Measurements from ENCODE around the gene TAC4. TPM values are rescaled to one million over a fixed set of nuclear protein-coding genes. Genes with fewer than 3 reads are reported as not detected.

Gene TAC4
- total and polyA plus RNA-seq, 2 experiments from 2014 or later, result not detected

DNA sequence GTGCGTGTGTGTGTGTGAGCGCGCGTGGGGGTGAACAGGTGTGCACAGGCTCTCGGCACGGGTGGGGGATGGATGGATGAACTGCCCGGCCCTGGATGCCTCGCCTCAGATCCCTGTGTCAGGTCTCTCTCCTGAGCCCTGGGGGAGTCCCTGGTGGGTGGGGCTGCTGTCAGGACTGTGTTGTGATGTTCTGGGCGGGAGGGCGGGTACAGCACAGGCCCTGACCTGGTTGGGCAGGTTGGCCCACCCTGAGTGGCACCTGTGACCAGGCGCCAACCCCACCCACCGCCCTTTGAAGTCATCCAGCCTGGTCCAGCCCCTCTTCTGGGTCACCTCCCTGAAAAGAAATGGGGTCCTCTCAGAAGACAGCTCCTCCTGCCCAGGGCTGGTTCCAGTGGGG, 41.6 kb upstream of the TAC4 start:
- Histone ChIP-seq H3K4me3 (no peak overlapping the region), H3K9me3 (ENCODE audit: low read depth) (no peaks in the 10 kb centered on the region), H2AFZ (no peak overlapping the region), H3K4me1 (ENCODE audit: insufficient read depth) (peaks cover 25% of the 10 kb centered on the region), H3K9me2 (replicated peaks; ENCODE audit: insufficient read depth) (no peaks in the 10 kb centered on the region), H4K20me1 (ENCODE audit: insufficient read depth, poor library complexity, severe bottlenecking) (no peaks in the 10 kb centered on the region), H3K27ac (no peak overlapping the region), H3K27me3 (peaks cover 14% of the 10 kb centered on the region), H3K36me3 (replicated peaks; ENCODE audit: insufficient read depth, low read depth) (no peaks in the 10 kb centered on the region), H3K4me2 (no peak overlapping the region), H3K79me2 (no peaks in the 10 kb centered on the region)
- 76% methylated on average over 8 of the region's 12 CpGs for WGBS (ENCODE audit: low lambda C conversion rate, missing lambda C conversion rate)
- TF ChIP-seq, protein P1, sequence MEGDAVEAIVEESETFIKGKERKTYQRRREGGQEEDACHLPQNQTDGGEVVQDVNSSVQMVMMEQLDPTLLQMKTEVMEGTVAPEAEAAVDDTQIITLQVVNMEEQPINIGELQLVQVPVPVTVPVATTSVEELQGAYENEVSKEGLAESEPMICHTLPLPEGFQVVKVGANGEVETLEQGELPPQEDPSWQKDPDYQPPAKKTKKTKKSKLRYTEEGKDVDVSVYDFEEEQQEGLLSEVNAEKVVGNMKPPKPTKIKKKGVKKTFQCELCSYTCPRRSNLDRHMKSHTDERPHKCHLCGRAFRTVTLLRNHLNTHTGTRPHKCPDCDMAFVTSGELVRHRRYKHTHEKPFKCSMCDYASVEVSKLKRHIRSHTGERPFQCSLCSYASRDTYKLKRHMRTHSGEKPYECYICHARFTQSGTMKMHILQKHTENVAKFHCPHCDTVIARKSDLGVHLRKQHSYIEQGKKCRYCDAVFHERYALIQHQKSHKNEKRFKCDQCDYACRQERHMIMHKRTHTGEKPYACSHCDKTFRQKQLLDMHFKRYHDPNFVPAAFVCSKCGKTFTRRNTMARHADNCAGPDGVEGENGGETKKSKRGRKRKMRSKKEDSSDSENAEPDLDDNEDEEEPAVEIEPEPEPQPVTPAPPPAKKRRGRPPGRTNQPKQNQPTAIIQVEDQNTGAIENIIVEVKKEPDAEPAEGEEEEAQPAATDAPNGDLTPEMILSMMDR (IDR thresholded peaks at IDR 0.05; ENCODE audit: poor library complexity), result no peak
- TF ChIP-seq EZH2phosphoT487 (IDR thresholded peaks at IDR 0.05; ENCODE audit: low read depth, severe bottlenecking, unreplicated experiment), result no peak
- TF ChIP-seq EZH2 (IDR thresholded peaks at IDR 0.05; ENCODE audit: borderline replicate concordance), result no peak
- DNase-seq (ENCODE audit: low spot score), result peak; percentile 20

DNA sequence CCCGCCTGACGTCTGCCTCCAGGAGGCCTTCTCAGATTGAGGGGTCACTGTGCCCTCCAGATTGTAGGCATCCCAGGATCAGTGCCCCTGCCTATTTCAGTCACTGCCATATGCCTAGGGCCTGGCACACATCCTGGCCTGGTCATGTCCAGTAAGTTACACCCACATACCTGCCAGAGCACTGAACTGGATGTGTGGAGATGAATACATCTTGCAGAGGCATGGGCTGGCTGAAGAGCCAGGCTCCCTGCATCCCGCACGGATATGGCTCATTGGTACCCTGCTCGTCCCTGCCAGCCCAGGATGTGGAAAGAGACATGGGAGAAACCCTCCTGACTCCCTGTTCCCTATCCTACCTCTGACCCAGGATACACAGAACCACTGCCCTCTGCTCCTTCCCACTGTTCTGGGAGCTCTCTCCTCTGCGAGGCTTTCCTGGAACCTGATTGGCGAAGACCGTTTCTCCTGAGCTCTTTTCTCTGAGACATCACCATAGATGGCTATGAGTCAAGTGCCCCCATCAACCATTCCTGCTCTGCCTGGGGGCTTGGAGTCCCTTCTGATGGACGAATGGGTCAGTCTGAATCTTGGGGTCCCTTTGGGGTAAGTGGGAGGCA, 40.0 kb upstream of the TAC4 start:
- Histone ChIP-seq H3K9me2 (replicated peaks; ENCODE audit: insufficient read depth) (no peaks in the 10 kb centered on the region), H3K4me2 (no peak overlapping the region), H3K79me2 (no peaks in the 10 kb centered on the region), H3K36me3 (replicated peaks; ENCODE audit: insufficient read depth, low read depth) (no peaks in the 10 kb centered on the region), H4K20me1 (ENCODE audit: insufficient read depth, poor library complexity, severe bottlenecking) (no peaks in the 10 kb centered on the region), H3K9me3 (ENCODE audit: low read depth) (no peaks in the 10 kb centered on the region), H3K4me3 (no peak overlapping the region), H3K27ac (peak overlapping the region; percentile 63), H3K4me1 (ENCODE audit: insufficient read depth) (peaks cover 25% of the 10 kb centered on the region), H2AFZ (no peak overlapping the region), H3K27me3 (peaks cover 3% of the 10 kb centered on the region)
- WGBS (ENCODE audit: low lambda C conversion rate, missing lambda C conversion rate), result 84% methylated on average over 9 of the region's 9 CpGs
- DNase-seq (ENCODE audit: low spot score), result no peak
- no peak for TF ChIP-seq EZH2 (IDR thresholded peaks at IDR 0.05; ENCODE audit: borderline replicate concordance)
- TF ChIP-seq EZH2phosphoT487 (IDR thresholded peaks at IDR 0.05; ENCODE audit: low read depth, severe bottlenecking, unreplicated experiment), result no peak
- TF ChIP-seq, protein P1 (IDR thresholded peaks at IDR 0.05; ENCODE audit: poor library complexity), result no peak

DNA sequence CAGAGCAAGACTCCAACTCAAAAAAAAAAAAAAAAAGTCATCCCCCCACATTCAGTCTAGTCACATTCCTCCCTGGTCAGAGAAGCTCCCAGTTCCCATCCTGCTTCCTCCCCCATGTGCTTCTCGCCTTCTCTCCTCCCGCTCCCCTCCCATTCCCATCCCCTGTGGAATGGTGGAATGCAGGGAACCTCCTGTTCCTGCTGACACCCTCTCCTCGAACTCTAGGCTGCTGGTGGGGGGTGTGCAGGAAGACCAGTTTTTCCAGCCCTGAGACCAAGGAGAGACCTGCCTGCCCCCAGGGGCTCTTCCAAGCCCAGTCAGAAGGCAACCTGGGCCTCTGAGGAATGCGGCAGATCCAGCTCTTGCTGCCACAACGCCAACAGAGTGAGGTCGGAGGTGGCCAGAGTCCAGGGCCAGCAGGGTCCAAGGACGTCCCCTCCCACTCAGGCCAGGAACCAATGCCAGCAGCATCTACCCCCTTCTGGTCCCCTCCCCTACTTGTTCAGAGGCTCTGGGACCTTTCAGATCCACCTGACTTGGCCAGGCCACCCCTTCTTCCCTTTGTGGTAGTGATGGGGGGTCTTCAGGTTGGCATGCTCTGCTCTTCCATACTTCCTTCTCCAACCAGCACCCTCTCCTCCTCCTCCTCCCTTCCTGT, 39.3 kb upstream of the TAC4 start:
- no peaks in the 10 kb centered on the region for H3K9me2 ChIP-seq (replicated peaks; ENCODE audit: insufficient read depth)
- H3K9me3 ChIP-seq (ENCODE audit: low read depth), result no peaks in the 10 kb centered on the region
- TF ChIP-seq EZH2 (IDR thresholded peaks at IDR 0.05; ENCODE audit: borderline replicate concordance), result no peak
- TF ChIP-seq EZH2phosphoT487 (IDR thresholded peaks at IDR 0.05; ENCODE audit: low read depth, severe bottlenecking, unreplicated experiment), result no peak
- TF ChIP-seq, protein P1 (IDR thresholded peaks at IDR 0.05; ENCODE audit: poor library complexity), result no peak
- 30% methylated on average over 7 of the region's 7 CpGs for WGBS (ENCODE audit: low lambda C conversion rate, missing lambda C conversion rate)
- H3K4me1 ChIP-seq (ENCODE audit: insufficient read depth), result peaks cover 25% of the 10 kb centered on the region
- no peaks in the 10 kb centered on the region for H3K36me3 ChIP-seq (replicated peaks; ENCODE audit: insufficient read depth, low read depth)
- H3K4me3 ChIP-seq, result no peak overlapping the region
- DNase-seq (ENCODE audit: low spot score), result peak; percentile 76
- H3K4me2 ChIP-seq, result no peak overlapping the region
- no peak overlapping the region for H2AFZ ChIP-seq
- no peaks in the 10 kb centered on the region for H4K20me1 ChIP-seq (ENCODE audit: insufficient read depth, poor library complexity, severe bottlenecking)
- H3K27ac ChIP-seq, result peak overlapping the region; percentile 63
- no peaks in the 10 kb centered on the region for H3K79me2 ChIP-seq
- H3K27me3 ChIP-seq, result peaks cover 7% of the 10 kb centered on the region

Measured in hepatocyte (in vitro differentiated cells).